NCI-H524 treated with DMSO at 0.1 percent for 48 hours (cell line): ENCODE measurements around the gene SVOPL.
"Not testable (repeated sequence)": the region's sequence is repeated elsewhere in the genome, so short reads cannot be mapped to it uniquely, and the experiment has no call there.

Experiments
- DNase-seq: peaks from one replicate; lab custom pipeline; 2025; lab: John Stamatoyannopoulos, UW

SVOPL gene

GRCh38 chr7:138701537-138701923 is 368 bp upstream of the SVOPL start:
- DNase-seq, result no peak

DNA sequence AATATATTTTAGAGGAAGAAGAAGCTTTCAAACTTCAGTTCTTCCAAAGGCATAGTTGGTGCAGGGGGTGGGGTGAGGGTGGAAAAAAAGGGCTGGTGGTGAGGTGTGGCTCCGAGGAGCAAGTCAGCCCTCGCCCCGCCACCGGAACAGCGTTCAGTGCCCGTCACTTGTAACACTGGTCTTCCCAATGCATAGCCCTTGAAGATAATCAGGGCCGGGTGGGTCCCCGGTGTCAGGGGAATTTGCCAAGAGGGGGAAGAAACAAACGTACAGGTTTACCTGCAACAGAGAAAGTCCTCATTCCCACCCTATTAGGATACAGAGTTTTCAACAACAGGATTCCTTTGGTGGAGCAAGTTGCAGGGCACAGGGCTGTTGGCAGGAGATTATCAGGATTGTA is 1.5 kb downstream of the SVOPL start:
- no peak for DNase-seq

DNA sequence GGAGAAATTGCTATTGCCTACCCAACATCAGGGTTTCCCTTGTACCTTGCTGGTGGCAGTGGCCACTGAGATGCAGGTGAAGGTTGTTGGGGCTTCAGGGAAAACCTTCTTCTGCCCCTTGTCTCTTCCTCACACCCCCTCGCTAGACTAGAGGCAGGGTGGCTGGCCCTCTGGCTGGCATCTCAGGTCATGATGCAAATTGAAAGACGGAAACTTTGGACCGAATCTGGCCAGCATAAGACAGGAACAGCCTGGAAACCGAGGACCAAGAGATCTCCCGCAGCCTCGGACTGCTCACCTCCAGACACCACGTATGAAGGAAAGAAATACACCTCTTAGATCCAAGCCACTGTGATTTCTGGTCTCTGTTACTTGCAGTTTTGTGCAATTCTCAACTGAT is 2.9 kb downstream of the SVOPL start:
- DNase-seq, result no peak

GRCh38 chr7:138697535-138698182 is 3.5 kb downstream of the SVOPL start:
- DNase-seq, result no peak

- DNase-seq, result not testable (repeated sequence)
Observed at GRCh38 chr7:138695776-138696175, 5.4 kb downstream of the SVOPL start.

DNA sequence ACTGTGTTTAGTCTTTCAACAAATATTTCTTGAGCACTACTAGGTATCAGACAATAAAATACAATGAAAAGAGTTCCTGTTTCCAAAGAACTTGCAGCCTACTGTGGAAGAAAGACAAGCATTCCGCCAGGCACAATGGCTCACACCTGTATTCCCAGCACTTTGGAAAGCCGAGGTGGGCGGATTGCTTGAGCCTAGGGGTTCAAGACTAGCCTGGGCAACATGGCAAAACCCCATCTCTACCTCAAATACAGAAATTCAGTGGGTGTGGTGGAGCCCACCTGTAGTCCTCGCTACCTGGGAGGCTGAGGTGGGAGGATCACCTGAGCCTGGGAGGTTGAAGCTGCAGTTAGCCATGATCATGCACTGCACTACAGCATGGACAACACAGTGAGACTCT is 6.1 kb downstream of the SVOPL start:
- no peak for DNase-seq

- DNase-seq, result no peak
Observed at GRCh38 chr7:138691178-138691577, 10.0 kb downstream of the SVOPL start.

DNA sequence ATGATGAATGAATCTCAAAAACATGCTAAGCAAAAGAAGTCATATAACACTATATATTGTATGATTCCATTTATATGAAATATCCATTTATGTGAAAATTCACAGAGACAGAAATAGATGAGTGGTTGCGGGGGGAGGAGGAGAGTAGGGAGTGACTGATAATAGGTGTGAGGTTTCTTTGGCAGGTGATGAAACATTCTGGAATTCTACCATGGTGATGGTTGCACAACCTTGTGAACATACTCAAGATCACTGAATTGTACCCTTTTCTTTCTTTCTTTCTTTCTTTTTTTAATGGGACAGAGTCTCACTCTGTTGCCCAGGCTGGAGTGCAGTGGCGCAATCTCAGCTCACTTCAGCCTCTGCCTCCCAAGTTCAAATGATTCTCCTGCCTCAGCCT is 10.7 kb downstream of the SVOPL start:
- DNase-seq, result no peak

DNA sequence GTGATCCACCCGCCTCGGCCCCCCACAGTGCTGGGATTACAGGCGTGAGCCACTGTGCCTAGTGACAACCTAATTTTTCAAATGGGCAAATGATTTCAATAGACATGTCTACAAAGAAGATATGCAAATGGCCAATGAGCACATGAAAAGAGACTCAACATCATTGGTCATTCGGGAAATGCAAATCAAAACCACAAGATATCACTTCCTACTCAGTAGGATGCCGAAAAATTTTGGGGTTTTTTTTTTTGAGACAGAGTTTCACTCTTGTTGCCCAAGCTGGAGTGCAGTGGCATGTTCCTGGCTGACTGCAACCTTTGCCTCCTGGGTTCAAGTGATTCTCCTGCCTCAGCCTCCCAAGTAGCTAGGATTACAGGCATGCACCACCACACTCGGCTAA is 13.1 kb downstream of the SVOPL start:
- not testable (repeated sequence) for DNase-seq

DNA sequence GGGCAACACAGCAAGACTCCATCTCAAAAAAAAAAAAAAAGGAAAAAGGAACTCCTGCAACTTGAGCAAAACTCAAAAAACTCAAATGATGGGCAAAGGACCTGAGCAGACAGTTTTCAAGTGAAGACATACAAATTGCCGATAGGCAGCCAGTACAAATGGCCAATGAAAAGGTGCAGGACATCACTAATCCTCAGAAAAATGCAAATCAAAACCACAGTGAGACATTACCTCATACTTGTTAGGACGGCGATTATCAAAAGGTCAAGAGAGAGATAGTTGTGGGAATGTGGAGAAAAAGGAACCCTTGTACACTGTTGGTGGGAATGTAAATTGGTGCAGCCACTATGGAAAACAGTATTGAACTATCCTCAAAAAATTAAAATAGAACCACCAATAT is 16.8 kb downstream of the SVOPL start:
- no peak for DNase-seq

DNA sequence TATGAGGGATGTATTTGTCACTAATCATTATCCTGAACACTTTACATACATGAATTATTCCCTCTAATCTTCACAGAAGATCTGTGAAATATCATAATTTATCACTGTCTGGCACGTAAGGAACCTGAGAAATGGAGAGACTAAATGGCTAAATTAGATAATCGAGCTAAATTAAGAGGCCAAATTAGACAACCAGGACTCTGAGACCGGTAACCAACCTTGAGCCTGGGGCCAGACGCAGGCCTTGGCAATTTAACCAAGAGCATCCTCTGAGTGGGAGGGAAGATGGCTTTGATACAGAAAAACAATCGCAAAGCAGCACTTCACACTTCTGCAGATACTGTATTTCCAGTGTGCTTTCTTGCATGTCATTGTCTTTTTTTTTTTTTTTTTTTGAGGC is 21.4 kb downstream of the SVOPL start:
- no peak for DNase-seq

- no peak for DNase-seq
Observed at GRCh38 chr7:138670594-138670993, 30.6 kb downstream of the SVOPL start.

DNA sequence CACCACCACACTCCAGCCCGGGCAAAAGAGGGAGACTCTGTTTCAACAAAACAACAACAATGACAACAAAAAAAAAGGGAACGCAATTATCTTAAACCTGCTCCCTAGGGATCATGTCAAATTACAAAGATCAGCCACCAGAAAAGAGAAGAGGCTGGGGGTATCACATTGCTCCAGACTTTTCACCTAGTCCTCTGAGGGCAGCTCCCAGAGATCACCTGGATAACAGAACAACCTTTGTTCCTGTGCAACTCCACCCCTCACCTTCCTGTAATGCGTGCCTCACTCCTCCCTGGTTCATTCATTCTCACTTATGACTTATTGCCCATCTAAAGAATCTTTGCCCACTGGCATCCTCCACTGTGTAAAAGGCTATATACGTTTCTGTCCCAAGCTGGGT is 31.8 kb downstream of the SVOPL start:
- no peak for DNase-seq

DNA sequence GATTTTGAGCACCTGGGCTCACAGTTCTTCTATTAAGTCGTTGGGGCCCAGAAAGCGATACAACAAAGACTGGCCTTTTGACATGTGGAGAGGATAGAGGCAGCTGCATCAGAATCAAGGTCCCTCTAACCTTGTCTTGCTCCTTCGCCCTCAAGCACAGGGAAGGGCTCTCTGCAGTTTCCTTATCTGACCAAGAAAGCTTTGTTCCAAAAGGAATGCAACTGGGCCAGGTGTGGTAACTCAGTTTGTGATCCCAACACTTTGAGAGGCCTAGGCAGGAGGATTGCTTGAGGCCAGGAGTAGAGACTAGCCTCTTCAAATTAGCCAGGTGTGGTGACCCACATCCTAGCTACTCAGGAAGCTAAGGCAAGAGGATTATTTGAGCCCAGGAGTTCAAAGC is 32.2 kb downstream of the SVOPL start:
- DNase-seq, result no peak

DNA sequence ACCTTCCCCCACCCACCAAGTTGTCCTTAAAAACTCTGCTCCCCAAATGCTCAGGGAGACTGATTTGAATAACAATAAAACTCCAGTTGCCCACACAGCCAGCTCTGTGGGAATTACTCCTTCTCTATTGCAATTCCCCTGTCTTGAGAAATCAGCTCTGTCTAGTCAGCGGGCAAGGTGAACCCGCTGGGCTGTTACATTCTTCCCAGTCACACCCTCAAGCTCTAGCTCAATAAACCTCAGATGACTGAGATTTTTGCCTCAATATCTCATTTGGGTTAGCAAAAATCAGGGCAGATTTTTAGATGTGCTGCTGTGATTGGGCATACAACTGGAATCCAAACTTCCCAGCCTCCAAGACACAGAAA is 32.9 kb downstream of the SVOPL start:
- DNase-seq, result no peak

GRCh38 chr7:138667535-138668228 is 33.5 kb downstream of the SVOPL start:
- no peak for DNase-seq

GRCh38 chr7:138666385-138666784 is 34.8 kb downstream of the SVOPL start:
- no peak for DNase-seq

- DNase-seq, result no peak
Observed at GRCh38 chr7:138665669-138666140, 35.5 kb downstream of the SVOPL start.

DNA sequence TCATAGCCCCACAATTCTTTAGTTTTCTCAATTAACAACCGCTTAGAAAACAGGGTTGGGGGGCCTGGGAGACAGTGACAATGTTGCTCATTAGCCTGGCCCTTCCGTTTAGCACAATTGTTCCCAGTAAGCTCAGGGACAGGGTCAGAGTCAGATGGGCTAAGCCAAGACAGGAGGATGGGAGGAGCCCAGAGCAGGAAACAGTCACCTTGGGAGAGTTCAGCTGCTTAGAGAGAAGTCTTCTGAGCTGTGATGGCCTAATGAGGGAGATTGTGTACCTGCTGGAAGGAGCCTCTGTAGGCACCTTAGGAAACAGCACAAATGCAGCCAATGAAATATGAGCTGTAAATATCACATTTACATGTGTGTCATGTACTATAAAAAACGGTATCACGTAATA is 35.9 kb downstream of the SVOPL start:
- no peak for DNase-seq

DNA sequence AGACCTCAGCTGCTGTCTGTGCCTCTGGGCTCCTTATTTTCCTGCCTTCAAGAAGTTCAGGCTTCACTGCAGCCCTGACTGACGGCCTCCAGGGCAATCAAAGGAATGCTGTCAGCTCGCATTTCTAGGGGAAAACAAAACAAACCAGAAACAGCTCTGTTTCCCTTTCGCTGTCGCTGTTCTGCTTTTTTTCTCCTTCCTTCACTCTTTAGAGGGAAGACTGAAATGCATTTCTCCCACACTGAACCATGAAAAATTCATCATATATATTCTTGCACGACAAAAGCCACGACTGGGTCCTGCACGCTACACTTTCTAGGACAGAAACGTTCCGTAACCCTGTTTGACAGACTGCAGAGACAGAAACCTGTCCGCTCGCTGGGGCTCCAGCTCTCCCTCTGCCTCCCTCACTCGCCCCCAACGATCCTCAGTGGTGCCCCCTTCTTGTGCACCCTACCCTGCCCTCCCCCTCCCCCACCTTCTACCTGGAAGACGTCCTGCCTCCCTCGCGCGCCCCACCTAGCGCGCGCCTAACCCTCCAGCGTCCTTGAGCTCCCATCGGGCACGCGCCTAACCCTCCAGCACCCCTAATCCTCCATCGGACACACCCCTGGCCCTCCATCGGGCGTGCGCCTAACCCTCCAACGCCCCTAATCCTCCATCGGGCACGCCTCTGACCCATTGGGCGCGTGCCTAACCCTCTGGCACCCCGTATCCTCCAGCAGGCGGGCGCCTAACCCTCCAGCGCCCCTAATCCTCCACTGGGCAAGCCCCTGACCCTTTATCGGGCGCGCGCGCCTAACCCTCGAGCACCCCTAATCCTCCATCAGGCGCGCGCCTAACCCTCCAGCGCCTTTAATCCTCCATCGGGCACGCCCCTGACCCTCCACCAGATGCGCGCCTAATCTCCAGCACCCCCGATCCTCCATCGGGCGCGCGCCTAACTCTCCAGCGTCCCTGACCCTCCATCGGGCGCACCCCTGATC is 37.1 kb downstream of the SVOPL start:
- peak; percentile 8 for DNase-seq

- DNase-seq, result no peak
Observed at GRCh38 chr7:138662991-138663320, 38.2 kb downstream of the SVOPL start.

- DNase-seq, result no peak
Observed at GRCh38 chr7:138662076-138662990, 38.8 kb downstream of the SVOPL start.
